Gastrocnemius medialis (tissue), 4 donors: ENCODE measurements around the gene PKNOX2.

Source experiments
- CTCF ChIP-seq, 5 experiments: fragments of 450-650 bp in 3 of 5; fragments of 200-600 bp in 2 of 5; sonication (generic) in 2 of 5; IDR thresholded peaks in 4 of 5; conservative IDR thresholded peaks in 1 of 5; 1 replicate in 4 of 5; 2 replicates in 1 of 5; pipeline ENCODE4 v1.5.1; 2016 to 2019; ENCODE audit warnings: antibody characterized with exemption in 5 of 5, mild to moderate bottlenecking in 3 of 5, moderate library complexity in 3 of 5
- POLR2A ChIP-seq, 2 donors: fragments of 450-650 bp; IDR thresholded peaks; one replicate each; pipeline ENCODE4 v1.6.1; 2017; ENCODE audit warnings: antibody characterized with exemption in 2 of 2, mild to moderate bottlenecking in 2 of 2, moderate library complexity in 2 of 2

- no peak for TF ChIP-seq CTCF (IDR thresholded peaks at IDR 0.05 in 4 of 5, conservative IDR thresholded peaks at IDR 0.05 in 1 of 5)
- no peak for TF ChIP-seq POLR2A (IDR thresholded peaks at IDR 0.05)
Observed at GRCh38 chr11:125464270-125464662, 299.7 kb downstream of the PKNOX2 start.
